ENCODE data around the gene PIM2. TPM values are rescaled to one million over a fixed set of nuclear protein-coding genes. Genes with fewer than 3 reads are reported as not detected.

PIM2 gene
- total RNA-seq, 4 donors from 2014 or later = 9.6 to 14.0 (median 11.5) TPM

DNA sequence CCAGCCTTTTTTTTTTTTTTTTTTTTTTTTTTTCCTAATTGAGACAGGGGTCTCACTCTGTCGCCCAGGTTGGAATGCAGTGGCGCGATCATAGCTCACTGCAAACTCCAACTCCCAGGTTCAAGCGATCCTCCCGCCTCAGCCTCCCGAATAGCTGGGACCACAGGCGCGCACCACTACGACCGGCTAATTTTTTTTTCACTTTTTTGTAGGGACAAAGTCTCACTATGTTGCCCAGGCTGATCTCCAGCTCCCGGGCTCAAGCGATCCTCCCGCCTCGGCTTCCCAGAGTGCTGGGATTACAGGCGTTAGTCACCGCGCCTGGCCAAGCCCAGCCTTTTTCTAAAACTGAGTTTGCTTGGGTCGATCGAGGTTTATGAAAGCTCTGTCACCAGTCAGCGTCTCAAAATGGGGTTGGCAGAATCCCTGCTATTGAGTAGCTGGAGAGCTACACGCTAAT is 39.8 kb upstream of the PIM2 start:
- TF ChIP-seq, protein P1, sequence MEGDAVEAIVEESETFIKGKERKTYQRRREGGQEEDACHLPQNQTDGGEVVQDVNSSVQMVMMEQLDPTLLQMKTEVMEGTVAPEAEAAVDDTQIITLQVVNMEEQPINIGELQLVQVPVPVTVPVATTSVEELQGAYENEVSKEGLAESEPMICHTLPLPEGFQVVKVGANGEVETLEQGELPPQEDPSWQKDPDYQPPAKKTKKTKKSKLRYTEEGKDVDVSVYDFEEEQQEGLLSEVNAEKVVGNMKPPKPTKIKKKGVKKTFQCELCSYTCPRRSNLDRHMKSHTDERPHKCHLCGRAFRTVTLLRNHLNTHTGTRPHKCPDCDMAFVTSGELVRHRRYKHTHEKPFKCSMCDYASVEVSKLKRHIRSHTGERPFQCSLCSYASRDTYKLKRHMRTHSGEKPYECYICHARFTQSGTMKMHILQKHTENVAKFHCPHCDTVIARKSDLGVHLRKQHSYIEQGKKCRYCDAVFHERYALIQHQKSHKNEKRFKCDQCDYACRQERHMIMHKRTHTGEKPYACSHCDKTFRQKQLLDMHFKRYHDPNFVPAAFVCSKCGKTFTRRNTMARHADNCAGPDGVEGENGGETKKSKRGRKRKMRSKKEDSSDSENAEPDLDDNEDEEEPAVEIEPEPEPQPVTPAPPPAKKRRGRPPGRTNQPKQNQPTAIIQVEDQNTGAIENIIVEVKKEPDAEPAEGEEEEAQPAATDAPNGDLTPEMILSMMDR (IDR thresholded peaks at IDR 0.05) = no peak
- no peak for DNase-seq (ENCODE audit: low spot score)

DNA sequence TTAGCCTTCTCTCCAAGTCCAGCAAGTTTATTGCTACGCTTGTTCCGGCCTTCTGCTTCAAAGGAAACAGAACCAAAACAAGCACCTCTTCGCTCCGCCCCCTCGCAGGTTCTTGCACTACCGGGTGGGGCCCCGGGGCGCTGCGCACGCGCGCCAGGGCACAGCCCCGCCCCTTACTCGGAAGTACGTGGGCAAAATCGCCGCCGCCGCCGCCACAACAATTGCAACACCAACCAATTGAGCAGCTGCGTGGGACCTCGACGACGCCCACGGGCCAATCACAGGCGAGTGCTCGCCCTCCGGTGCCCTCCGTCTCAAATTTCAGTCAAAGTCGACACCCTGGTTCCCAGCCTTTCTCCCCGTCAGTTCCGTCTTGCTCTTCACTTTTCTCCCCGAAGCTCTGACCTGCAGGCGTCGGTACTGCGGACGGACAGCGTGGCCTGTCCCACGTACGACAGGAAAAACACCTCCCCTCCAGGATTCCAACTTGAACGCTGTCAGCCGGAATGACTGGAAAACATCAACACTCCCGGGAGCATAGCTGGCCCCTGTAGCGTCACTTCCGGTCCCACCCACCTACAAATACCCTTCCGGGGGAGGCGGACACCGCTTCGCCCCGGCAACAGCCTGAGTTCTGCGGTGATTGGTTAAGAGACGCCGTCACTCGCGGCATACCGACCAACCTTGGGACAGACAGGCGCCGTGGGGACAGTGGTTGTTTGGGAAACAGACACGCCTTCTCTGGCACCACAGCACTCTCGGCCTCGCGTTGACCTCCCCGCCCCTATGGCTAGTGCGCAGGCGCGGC is 39.2 kb upstream of the PIM2 start:
- ATAC-seq (ENCODE audit: low FRiP score) (peak; percentile 90), DNase-seq (ENCODE audit: low spot score) (peak; percentile 77)
- TF ChIP-seq, protein P1 (IDR thresholded peaks at IDR 0.05) = no peak

More for the DNA sequence above, 39.8 kb upstream of the PIM2 start:
- no peak for ATAC-seq (ENCODE audit: low FRiP score)

DNA sequence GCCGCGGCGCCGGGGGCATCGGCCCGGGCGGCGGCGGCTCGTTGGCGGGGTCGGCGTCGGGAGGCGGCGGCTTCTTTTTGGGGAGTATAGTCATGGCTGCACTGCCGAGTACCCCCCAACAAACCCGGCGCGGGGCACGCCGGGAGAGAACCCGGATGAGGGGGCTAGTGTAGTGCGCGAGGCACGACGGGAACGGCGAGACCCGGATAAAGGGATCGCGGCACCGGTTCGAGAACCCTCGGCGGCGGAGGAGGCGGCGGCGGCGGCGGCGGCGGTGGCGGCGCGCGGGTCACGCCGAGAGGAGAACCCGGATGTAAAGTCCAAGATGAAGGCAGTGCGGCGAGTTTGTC is 38.6 kb upstream of the PIM2 start, which contains the start of gene OTUD5:
Gene OTUD5, minus strand, starts transcription at position 131 of the 350 bp plus-strand sequence. Its CDS starts 37 bp downstream, at position 94.
- DNase-seq (ENCODE audit: low spot score) = no peak
- peak; percentile 45 for ATAC-seq (ENCODE audit: low FRiP score)
- TF ChIP-seq, protein P1 (IDR thresholded peaks at IDR 0.05) = no peak

DNA sequence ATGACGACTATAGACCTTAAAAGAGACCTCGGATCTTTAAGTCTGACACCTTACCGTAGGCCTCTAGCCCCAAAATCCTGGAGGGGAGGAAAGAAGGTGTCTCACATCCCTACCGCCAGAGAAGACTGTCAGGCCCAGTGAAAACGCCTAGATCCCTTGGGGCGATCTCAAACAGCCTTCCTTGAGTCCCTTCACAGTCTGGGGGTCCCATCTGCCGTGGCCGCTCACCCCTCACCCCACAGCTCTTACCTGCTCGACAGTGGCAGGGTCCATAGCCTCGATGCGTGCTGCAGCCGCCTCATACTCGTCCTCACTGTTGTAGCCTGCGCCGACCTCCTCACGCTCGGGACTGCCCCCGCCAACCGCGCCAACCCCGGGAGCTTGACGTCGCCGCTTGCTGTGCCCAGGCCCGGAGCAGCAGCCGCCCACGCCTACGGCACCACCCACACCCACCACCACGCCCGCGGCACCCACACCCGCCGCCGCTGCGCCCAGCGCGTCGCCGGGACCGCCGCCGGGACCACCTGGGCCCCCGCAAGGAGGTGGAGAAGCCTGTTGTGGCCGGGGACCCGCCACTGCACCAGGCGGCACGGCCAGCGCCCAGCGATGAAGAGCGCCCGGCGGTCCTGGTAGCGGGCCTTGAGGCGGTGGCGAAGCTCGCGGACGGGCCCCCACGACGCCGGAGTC is 38.0 kb upstream of the PIM2 start:
- no peak for DNase-seq (ENCODE audit: low spot score)
- TF ChIP-seq, protein P1 (IDR thresholded peaks at IDR 0.05) = no peak
- no peak for ATAC-seq (ENCODE audit: low FRiP score)

DNA sequence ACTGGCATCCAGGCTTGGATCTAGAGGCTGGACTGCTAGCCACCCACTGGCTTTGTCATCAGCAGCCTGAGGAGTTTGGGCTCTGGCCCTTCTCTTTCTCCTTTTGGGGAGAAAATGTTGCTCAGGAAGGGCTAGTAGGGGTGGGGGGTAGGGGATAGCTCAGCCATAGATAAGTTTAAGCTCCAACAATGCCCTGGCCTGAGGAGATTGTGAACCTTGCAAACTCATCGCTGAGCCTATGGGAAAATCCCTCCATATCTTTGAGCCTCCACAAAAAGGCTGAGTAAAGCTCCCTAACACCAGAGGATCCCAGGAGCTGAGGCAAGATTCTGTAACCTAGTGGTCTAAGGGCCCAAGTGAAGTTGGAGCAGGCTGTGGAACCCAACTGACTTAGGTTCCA is 29.8 kb upstream of the PIM2 start:
- ATAC-seq (ENCODE audit: low FRiP score) (no peak), DNase-seq (ENCODE audit: low spot score) (no peak)
- TF ChIP-seq, protein P1 (IDR thresholded peaks at IDR 0.05) = no peak

DNA sequence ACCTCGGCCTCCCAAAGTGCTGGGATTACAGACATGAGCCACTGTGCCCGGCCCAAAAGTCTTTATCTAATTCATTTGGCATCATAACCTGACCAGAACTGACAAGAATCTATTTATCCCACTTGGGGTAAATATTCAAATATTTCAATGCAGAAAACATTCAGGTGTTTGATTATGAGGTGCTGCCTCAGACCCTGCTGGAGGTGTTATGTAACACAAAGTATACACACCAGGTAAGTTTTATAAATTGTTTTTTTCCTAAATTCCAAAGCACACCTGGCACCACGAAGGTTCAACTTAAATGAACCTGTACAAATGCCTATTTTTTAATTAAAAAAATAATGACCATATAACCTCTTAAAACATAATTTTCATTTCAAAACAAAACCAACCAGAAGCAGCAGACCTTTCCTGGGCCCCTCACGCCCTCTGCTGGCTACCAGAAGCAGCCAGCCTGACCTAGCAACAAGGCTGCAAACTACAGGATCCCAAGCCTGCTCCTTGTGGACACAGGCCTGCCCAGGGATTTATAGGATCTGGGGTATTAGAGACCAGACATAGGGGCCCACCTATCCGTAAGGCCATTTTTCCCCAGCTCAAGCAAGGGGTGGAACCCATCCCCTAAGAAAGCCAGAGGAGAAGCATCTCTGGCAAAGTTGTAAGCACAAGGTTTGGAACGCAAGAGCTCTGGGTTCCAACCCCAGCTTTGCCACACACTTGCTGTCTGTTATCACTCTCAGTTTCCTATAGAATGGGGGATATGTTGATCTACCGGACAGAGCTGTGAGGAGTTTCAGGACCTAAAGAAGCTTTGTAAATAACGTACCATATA is 26.9 kb upstream of the PIM2 start:
- ATAC-seq (ENCODE audit: low FRiP score) = no peak
- DNase-seq (ENCODE audit: low spot score) = no peak
- TF ChIP-seq, protein P1 (IDR thresholded peaks at IDR 0.05) = peak in 1 of 3 donors; percentile 30

Data from omental fat pad (tissue), 4 donors.